SIG-M5 (cell line): ENCODE data around the gene UBE2G1.

Source experiments
- DNase-seq: peaks from one replicate; lab custom pipeline; 2025; lab: John Stamatoyannopoulos, UW

UBE2G1 gene

DNA sequence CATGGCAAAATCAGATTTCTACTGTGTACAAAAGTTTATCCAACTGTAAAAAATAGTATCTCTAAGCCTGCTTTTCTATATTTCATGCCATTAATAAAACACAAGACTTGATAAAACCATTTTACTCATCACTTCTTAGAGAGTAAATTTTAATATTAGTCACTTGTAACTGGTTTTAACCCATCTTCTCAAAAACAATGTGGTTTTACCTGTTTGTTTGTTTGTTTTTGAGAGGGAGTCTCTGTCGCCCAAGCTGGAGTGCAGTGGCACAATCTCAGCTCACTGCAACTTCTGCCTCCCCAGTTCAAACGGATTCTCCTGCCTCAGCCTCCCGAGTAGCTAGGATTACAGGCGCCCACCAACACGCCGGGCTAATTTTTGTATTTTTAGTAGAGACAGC is 32.1 kb downstream of the UBE2G1 start:
- DNase-seq, result no peak

DNA sequence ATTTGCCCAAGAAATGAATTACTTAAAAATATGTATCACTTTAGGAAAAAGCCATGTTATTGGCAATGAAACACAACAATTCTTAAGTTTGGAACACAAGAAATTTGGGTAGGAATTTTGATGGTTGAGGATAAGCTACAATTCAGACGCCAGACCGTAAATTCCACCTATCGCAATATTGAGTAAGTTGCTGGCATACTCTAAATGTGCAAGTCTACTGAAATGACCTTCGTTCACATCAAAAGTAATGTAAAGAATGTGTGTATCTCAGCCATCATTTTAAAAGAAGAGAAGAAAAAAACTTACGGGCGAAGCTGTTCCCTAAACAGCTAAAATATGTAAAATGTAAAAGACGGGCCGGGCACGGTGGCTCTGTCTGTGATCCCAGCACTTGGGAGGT is 33.4 kb downstream of the UBE2G1 start:
- no peak for DNase-seq

DNA sequence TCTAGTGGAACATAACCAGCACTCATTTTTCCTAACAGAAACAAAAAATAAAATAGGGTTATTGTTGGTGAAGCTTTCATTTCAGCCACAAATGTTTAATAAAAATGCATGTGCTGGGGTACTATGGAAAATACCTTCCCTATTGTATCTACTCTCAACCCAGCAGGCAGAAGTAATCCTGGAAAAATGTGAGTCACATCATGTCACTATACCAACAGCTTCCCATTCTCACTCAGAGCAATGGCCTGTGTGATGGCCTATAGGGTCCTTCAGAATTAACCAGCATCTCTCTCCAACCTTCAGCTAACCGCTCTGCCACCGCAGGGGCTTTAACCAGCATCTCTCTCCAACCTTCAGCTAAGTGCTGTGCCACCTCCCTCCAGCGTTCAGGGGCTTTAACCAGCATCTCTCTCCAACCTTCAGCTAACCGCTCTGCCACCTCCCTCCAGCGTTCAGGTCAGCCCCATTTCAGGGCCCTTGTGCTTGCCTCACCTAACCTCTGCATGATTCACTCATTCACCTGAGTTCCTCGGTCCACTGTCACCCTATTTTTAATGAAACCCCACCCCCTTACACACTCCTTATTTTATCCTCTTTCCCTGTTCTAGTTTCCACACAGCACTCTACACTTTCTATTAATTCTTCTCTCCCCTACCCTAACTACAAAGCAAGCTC is 34.0 kb downstream of the UBE2G1 start:
- DNase-seq, result no peak

DNA sequence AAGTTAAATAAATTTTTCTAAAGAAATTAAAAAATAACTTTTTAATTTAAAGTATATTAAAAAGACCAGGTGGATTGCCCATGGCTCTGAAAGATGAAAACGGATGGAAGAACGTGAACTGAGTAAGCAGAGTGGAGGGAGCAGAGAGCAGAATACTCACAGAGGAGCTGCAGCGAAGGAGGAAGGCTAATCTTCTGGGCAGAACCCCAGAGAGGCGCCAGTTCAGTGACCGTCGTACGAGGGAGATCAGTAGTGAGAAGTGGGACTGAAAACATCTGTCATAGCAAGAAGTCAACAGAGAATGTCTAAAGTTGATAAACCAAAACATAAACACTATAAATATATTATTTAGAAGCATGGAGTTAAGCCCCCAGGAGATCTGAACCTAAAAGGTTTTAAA is 34.9 kb downstream of the UBE2G1 start:
- DNase-seq, result no peak

DNA sequence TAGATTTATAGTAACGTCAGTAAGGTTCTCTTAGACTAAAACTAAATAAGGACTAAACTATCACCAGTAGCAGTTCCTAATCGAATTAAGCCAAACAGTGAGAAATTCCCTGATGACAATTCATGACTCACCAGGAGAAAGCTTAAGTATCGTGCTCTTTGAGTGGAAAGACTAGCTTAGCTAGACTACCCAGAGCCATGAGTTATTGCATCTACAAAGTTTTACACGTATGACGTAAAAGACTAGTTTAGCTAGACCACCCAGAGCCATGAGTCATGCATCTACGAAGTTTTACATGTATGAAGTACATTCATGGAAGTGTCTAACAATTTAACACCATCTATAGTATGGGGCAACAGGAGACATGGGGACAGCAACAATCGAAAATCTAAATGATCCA is 36.6 kb downstream of the UBE2G1 start:
- DNase-seq, result no peak

DNA sequence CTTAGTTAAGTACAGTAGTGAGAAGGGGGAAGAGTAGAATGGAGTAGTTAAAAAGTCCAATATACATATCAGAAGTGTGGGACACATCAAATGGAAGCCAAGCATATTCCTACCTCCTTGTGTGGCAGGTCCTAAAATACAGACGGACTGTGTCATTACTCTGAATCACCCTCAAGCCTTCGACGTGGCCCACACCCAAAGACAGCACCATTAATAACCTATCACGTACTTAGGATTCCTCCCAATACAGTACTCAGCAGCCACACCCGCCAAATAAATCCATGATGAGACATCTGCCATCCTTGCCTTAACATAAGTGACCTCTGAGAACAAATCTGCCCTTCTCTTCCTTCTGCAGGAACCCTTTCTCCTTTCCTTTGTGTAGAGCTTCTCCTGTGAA is 38.9 kb downstream of the UBE2G1 start:
- no peak for DNase-seq

DNA sequence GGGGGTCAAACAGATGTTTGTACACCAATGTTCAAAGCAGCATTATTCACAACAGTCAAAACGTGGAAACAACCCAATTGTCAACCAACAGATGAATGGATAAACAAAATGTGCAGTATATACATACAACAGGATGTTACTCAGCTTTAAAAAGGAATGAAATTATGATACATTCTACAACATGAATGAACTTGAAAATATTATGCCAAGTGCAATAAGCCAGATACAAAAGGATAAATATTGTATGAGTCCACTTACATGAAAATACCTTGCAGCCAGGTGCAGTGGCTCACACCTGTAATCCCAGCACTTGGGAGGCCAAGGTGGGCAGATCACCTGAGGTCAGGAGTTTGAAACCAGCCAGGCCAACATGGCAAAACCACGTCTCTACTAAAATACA is 39.9 kb downstream of the UBE2G1 start:
- no peak for DNase-seq

DNA sequence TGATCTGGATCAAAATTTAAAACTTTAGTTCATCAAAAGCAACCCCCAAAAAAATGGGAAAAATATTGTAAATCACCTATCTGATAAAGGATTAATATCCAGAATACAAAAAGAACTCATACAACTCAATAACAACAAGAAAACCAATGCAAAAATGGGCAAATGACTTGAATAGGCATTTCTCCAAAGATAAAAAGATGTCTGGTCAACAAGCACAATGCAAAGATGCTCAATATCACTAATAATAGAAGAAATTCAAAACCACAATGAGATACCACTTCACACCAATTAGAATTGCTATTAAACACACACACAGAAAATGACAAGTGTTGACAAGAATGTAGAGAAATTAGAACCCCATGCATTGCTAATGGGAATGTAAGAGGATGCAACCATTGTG is 40.4 kb downstream of the UBE2G1 start:
- no peak for DNase-seq

DNA sequence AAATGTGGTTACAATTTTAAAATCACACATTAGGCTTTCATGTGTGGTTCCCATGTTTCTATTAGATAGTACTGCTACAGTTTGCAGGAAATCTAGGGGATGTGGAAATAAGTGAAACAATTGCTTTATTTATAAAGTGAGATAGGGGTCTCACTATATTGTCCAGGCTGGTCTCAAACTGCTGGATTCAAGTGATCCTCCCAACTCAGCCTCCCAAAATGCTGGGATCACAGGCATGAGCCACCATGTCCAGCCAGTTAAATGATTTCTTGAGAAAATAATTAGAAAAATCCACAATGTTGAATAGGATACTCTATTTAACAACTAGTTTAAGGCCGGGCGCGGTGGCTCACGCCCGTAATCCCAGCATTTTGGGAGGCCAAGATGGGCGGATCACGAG is 42.0 kb downstream of the UBE2G1 start:
- no peak for DNase-seq

DNA sequence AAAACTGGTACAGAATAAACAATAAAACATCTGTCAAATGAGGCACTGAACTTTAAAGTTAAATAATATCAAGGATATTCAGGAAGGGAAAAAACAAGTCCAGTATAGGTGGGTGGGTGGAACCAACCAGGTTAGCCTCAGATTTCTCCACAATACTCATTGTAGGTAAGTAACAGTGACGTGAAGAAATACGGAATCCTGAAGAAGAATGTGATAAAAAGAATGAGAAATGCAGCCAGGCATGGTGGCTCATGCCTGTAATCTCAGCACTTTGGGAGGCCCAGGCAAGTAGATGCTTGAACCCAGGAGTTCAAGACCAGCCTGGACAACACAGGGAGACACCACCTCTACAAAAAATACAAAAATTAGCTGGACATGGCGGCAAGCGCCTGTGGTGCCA is 47.3 kb downstream of the UBE2G1 start:
- no peak for DNase-seq

DNA sequence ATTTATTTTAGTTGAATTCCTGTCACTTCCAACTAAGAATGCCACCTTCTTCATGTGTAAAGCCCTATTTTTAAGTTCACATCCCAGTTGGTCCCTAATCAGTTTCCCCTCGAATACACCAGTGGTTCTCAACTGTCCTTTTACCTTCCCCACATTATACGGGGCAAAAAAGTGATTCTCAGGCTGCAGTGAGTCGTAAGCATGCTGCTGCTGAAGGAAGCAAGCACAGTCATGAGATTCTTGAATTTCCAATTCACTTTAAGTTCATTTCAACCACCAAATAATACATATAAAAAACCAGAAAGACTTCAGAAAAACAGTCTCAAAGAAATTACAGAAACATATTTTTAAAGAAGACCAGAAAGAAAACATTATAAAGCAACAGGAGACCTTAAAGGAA is 47.9 kb downstream of the UBE2G1 start:
- no peak for DNase-seq

DNA sequence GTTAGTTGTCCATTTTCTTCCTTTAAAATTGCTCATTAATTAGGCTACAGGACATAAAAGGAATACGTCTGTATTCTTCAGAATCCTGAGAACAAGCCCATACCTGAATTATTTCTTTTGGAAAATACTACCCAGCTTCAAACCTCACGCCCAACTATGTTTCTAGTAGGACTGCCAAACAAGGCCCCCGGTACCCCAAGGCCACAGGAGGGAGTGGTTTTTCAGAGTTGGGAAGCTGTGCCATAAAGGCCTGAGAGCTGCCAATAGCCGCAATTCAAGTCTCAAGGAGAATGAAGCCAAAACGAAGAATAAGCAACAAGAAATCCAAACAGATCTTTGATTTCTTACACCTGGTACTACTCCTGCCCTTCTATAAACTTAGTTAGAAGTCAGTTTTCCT is 48.3 kb downstream of the UBE2G1 start:
- no peak for DNase-seq

DNA sequence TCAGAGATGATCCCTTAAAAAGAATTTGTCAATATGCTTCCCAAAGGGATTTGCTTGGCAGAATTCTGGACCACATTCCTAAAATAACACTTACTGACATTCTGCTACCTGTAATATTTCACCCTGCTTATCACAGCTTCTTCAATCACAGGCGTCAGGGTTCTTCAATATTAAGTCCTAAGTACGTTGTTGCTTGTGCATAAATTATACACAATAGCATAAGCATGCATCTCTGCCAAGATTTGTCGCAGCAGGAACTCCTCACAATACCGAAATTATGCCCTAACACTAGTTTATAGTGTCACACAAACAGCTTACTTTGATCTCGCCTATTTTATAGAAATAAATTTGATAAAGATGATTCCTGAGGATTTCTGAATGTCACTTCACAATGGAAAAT is 48.9 kb downstream of the UBE2G1 start:
- DNase-seq, result no peak

DNA sequence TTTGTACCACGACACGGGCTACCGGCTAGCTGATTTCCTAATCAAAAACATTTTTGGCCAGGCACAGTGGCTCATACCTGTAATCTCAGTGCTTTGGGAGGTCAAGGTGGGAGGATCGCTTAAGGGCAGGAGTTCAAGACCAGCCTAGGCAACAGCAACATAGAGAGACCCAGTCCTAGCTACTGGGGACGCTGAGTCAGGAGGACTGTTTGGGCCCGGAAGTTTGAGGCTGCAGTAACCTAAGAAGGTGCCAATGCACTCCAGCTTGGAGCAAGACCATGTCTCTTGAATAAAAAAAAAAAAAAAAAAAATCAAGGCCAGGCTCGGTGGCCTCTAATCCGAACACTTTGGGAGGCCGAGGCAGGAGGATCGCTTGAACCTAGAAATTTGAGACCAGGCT is 49.8 kb downstream of the UBE2G1 start:
- DNase-seq, result no peak

DNA sequence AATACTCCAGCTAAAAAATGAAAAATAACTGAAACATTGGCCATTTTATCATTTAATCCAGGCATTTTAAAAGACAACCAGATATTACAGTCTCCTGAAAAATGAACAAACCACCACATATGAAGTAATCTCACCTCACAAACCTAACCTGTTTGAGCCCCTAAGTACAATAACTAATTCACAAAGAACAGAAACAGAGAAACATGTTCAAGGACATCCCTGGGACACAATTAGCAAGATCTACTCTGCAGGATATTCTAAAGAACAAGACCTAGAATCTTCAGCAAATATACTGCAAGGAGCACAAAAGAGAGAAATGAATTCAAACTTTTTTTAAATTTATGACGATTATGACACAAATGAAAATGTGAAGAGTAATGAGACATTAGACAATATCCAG is 51.9 kb downstream of the UBE2G1 start:
- DNase-seq, result no peak

DNA sequence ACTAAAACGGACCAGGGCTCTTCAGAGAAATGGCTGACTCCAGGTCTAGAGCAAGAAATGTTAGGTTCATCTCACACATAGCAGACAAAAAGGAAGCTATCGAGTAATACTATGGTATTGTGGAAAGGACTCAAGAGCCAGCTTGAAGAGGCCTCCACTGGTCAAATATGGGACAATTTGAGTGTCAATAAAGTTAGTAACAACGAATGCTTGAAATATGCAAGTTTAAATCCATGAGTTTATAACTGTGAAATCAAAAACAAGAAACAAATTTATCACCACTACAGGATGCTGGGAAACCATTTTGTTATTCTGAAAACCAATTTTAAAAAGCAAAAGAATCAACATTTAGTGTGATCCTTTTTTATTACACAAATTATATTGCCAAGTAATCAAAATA is 52.3 kb downstream of the UBE2G1 start:
- no peak for DNase-seq

DNA sequence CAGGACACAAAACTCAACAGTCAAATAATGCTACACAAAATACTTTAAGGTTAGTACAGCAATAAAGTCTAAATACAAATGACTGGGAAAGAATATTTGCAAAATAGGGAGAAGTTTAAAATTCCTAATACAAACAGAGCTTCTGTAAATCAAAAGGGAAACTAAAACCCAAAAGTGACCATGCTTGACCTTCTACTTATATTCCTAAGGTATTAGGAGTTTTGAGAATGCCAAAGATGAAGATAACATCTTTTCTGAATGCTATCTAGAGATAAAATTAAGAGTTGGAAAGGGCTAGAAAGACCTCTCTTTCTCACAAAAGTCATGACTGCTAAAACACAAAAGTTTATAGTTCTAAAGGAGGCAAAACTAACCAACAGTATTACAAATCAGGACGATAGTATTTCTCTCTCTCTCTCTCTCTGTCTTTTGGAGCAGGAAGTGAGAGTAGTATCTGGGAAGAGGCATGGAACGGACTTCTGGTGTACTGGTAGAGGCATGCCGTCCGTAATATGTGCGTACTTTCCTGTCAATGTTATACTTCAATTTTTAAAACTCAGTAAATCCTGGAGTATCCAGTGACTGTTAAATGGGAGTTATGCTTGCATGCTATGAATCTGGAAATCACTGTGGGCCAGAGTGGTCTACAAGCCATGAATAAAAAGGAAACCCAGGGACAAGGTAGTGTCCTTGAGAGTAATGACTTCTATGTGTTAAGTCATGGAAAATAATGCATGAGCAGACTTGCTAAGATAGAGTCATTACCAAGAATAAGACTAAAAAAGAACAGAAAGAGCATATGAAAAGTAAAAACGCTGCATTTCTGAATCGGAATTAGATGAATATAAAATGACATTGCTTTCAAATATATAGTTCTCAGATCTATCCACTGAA is 53.0 kb downstream of the UBE2G1 start:
- no peak for DNase-seq

DNA sequence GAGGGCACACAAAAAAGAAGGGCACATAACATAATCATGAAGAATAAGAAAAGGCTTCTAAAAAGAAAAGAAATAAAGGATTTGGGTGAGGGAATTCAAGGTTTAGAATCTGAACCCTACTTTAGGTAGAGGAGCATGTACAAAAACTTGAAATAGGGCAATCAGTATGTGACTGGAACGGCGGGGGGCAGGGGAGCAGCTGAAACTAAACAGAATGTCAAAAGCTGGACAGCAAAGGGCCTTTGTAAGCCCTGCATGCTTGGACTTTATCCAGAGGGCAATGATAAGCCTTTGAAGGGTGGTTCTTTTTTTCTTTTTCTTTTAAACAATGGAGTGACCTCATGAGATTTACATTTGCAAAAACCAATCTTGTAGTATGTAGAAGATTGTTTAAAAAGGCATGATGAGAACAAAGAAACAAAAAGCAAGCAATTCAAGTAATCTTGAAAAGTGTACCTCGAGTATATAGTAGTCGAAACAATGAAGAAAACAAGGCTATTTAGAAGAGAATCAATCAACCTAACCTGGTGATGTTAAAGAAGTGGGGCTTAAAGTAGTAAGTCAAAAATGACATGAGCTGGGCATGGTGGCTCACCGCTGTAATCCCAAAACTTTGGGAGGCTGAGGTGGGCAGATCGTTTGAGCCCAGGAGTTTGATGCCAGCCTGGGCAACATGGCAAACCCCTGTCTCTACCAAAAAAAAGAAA is 56.0 kb downstream of the UBE2G1 start:
- DNase-seq, result no peak

DNA sequence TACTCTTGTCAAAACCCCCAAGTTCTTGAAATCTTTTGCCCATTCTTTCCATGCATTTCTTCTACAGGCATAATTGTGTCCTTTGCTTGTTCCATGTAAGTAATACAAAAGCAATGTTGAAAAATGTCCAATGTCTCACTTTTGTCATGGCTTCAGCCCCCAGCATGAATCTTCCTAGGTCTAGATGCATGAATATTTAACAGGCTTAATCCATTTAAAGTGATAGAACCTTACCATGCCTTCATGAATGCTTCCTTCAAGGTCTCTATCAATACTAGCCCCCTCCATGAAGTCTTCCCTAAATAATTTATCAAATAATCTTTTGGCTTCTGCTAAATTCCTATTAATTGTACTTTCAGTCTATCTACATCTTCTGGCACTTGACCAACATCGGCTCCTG is 56.6 kb downstream of the UBE2G1 start:
- no peak for DNase-seq

DNA sequence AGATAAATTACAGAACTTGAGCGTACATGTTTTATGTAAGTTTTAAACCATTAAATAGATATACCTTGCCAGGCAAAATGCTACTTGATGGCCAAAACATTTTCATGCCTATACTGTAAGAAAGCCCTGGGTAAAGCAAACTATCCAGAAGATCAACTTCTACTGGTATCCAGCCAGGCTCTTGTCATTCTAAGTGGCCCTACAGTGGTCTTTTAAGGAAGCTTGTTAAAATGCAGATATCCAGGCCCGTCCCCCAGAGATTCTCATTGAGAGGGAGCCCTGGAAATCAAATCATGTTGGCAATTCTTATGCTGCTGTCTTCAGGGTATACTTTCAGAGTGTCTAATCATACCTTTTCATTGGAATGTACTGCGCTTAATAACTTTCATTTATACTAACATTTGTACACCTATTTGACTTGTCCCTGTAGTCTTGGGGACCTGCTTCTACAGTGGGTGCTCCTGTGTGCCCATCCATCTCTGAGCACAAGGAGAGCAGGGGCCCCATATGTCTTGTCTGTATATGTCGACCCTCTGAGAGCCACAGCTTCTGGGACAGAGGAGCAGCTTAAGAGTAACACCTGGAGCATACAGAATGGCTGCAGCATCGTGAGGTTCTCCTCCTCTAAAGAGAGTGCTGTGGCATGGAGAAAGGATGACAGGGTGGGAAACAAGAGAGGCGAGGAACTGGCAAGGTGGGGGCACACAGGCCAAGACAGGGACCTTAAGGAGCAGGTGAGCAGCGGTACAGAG is 59.1 kb downstream of the UBE2G1 start:
- DNase-seq, result no peak

DNA sequence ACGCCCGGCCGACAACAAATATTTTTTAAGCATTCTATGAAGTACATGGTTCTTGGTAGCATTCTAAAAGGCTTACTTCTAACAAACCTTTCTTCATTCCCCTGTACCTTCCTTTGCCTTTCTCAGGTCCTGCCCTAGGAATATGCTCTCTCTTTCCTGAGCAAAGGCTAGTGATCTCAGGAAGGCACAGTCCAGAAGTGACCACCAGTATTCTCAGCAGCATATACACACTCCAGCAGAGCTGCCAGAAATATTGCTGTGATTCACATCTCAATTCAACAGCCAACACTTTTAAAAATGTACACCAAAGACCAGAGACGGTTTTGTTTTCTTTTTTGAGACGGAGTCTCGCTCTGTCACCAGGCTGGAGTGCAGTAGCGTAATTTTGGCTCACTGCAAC is 61.3 kb downstream of the UBE2G1 start:
- no peak for DNase-seq

DNA sequence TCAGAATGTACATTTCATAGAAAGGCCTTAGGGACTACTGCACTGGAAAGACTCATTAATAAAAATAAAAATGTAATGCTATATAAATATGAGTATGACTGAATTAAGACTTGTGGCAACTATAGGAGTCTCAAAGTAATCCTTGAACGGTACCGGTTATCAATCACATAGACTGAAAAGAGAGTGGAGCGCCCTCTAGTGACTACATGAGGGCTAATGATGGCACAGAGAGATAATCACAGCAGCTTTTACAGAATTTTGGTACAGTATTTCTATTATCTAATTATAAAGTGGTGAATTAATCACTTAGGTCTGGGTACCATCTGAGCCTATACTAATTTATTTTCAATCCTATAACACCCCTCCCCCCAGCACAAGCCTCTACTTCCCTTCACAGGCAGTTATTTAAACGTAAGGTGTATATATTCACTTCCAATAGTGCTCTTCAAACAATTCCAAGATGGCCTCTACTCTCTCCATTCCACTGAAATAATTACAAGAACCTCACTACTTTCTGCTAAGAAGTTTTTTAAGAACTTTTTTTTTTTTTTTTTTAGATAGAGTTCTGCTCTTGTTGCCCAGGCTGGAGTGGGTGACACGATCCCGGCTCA is 62.0 kb downstream of the UBE2G1 start:
- DNase-seq, result no peak
